Measurements from ENCODE around the gene GKN2.
"Not testable (repeated sequence)": the region's sequence is repeated elsewhere in the genome, so short reads cannot be mapped to it uniquely, and the experiment has no call there.

Gene GKN2

DNA sequence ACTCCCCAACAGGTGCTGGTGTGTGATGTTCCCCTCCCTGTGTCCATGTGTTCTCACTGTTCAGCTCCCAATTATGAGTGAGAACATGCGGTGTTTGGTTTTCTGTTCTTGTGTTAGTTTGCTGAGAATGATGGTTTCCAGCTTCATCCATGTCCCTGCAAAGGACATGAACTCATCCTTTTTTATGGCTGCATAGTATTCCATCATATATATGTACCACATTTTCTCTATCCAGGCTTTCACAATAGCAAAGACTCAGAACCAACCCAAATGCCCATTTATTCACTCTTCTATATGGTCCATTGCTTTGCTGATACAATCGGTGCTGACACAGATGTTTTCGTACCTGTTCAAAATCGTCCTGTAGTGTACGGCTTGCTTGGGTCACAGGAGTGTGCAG lies 2.7 kb upstream of the GKN2 start:
- DNase-seq, result not testable (repeated sequence)

DNA sequence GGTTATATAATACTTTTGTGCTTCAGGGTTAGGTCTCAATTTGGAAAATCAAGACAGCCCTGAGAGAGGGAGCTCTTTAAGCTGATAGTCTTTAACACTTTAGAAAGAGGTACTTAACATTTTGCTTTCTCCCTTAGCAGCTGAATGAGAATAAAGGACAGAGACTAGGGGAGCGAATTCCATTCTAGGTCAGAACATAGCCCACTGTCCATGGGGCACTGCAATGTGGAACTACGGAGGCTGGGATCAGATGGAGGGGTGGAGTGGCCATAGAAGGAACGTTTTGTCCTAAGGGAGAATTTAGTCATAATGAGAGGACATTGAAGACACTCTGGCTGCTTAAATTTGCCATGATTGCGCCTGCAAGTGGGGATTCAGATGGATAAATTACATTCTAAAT lies 794 bp downstream of the GKN2 start:
- DNase-seq, result no peak

GRCh38 chr2:68948710-68949109 lies 4.0 kb downstream of the GKN2 start:
- no peak for DNase-seq

DNA sequence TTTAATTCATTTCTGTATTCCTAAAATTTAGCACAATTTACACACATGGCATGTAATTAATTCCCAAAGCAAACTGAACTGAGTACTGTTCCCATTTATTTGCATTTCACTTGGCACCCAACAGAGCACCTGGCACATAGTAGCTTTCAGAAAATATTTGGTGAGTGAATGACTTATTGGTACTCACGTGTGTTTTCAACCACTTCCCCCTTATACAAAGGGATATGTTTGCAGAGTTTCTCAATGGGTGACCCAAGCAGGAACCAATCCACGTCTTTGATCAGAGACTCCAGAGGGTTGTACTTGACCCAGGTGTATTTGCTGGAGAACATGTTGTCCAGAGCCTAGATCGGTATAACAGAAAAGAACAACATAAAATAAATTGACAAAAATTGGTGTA lies 6.6 kb downstream of the GKN2 start:
- DNase-seq, result no peak

DNA sequence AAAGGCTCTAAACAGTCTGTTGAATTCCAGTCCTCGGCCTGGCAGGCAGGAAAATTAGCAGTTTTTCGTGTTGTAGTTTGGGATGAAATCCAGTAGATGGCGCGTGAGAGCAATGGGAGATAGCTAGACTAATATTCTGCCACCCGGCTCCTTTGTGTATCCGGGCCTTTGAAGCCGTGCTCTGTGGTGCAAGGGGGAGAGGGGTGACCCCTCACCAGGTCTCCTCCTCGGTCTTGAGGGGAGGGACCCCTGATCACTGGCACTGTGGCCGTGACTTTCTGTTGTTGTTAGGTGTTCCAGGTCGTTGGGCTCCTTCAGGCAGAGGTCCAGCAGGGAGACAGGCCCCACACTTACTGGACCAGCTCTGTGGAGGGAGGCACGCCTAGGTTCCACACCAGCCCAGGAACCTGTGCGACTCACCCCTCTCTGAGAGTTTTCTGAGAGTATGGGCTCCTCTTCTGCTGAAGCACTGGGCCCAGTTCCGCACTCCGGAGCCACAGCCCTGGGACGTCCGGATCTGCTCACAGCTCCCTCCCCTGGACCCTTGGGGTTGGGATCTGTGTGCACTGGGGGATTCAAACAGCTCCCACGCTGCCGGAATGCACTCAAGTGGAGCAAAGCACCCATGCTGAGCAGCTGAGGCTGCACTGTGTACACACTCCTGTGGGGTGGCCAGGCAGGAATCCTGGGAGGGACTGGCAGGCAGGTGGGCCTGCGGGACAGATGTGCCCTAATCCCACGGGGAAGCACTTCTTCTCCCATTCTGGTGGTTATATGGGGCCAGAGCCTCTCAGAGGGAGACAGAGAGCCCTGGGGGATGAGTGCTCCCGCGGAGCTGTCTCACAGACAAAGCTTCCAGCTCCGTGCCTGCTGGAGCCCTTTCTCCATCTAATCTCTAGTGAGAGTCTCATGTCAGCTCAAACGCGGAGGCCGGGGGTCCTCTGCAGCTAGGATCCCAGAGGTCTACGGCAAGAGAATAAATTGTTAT lies 8.8 kb downstream of the GKN2 start:
- peak; percentile 45 for DNase-seq

DNA sequence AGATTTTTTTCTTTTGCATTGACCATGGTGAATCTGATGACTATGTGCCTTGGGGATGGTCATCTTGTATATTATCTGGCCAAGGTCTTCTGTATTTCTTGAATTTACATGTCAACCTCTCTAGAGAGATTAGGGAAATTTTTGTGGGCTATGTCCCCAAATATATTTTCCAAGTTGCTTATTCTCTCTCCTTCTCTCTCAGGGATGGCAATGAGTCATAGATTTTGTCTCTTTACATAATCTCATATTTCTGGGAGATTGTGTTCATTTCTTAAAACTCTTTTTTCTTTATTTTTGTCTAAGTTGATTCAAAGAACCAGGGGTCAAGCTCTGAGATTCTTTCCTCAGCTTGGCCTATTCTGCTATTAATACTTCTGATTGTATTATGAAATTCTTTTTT lies 9.9 kb downstream of the GKN2 start:
- DNase-seq, result no peak

DNA sequence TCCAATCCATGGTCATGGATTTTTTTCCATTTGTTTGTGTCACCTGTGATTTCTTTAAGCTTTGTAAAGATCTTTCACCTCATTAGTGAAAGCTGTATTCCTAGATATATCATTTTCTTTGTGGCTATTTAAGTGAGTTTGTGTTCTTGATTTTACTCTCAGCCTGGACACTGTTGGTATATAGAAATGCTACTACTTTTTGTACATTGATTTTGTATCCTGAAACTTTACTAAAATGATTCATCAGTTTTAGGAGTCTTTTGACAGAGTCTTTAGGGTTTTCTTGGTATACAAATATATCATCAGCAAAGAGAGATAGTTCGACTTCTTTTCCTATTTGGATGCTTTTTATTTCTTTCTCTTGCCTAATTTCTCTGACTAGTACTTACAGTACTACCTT lies 12.3 kb downstream of the GKN2 start:
- DNase-seq, result no peak

DNA sequence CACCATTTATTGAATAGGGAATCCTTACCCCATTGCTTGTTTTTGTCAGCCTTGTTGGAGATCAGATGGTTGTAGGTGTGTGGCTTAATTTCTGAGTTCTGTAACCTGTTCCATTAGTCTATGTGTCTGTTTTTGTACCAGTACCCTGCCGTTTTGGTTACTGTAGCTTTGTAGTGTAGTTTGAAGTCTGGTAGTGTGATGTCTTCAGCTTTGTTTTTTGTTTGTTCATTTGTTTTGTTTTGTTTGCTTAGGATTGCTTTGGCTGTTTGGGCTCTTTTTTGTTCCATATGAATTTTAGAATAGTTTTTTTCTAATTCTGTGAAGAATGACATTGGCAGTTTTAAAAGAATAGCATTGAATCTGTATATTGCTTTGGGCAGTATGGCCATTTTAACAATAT lies 12.7 kb downstream of the GKN2 start:
- DNase-seq, result no peak

DNA sequence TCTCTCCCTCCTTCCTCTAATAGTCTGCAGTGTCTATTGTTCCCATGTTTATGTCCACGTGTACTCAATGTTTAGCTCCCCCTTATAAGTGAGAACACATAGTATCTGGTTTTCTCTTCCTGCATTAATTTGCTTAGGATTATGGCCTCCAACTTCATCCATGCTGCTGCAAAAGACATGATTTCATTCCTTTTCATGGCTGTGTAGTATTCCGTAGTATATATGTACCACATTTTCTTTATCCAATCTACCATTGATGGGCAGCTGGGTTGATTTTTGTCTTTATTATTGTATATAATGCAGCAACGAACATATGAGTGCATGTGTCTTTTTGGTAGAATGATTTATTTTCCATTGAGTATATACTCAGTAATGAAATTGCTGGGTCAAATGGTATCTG lies 13.8 kb downstream of the GKN2 start:
- DNase-seq, result no peak

DNA sequence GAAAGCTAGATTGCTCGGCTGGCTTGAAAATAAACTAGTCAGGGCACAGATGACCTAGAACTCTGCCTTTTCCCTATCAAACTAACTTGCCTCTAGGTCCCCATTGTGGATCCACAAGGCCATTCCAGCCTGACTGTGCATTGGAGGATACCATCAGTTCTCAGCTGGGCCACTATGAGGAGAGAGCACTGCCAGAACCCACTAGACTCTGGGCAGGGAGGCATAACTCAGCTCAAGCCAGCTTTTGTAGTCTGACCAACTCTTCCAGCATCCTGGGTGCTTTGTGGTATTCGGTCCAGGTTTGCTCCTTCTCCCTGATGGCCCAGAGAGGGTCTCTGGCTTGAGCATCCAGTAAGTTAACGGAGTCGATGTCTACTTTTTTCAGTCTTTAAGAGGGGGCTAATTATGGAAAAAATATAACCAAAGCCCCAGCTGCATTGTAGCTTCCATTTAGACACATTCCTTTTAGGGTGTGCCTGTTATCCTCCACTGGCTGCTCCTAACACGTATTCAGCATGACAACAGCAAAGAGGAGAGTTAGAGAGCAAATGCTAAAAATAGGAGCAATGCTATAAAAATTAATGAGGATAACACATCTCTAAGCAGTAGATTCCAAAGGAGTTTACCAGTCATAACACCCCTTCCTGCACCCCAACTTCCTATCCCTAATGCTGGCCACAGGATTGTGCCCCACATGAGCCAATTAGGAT lies 15.2 kb downstream of the GKN2 start:
- DNase-seq, result no peak

- DNase-seq, result no peak
Measured at GRCh38 chr2:68936889-68937288, 15.8 kb downstream of the GKN2 start.

- no peak for DNase-seq
Measured at GRCh38 chr2:68936427-68936826, 16.3 kb downstream of the GKN2 start.

DNA sequence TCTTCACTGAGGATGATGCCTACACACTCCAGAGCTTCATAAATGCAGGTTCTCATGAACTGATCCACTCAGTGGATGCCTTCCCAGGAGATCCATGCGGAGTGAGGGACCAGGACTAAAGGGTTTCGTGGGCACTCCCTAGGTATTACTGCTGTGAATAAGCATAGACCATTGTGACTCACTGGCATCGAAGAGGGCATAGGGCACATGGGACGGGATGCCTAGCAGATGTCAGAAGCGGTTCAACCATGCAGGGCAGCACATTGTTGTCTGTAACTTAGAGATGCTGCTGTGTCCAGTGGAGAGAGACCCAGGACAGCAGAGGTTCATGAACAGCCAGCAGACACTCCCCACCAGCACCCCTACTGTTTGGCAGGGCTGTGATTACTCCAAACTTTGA lies 17.2 kb downstream of the GKN2 start:
- DNase-seq, result no peak

- DNase-seq, result no peak
Measured at GRCh38 chr2:68934021-68934420, 18.7 kb downstream of the GKN2 start.

DNA sequence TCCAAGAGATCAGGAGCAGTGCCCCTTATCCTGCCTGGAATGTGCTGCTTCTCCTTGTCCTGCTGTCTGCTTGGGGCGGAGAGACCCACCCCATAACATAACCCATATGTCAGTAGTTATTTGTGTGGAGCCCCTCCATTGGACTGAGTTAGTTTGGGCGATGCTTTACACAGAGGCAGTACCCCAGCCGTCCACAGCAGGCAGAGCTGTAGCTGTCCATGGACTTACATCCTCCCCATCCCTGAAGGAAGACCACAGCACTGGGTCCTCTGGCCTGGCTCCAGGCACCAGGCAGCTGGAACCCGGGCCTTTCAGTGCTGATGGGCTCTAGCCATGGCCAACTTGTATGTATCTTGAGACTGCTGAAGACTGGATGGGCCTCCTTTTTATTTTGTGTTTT lies 20.3 kb downstream of the GKN2 start:
- DNase-seq, result no peak

DNA sequence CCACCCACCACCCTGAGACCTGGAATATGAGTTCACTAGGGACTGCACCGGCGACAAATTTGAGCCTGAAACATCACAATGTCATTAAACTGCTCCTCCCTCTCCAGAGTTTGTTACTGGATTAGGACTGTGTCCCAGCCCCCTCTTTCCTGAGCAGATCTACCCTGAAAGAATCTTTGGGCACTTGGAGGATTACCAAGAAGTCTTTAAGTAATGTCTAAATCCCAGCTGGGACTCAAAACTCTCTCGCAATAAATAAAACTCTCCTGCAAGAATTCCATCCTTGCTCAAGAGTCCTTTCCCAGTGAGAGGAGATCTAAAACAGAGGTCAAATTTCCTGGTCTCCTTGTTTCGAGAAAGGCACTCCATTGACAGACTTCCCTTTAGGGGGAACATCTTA lies 20.9 kb downstream of the GKN2 start:
- DNase-seq, result no peak

DNA sequence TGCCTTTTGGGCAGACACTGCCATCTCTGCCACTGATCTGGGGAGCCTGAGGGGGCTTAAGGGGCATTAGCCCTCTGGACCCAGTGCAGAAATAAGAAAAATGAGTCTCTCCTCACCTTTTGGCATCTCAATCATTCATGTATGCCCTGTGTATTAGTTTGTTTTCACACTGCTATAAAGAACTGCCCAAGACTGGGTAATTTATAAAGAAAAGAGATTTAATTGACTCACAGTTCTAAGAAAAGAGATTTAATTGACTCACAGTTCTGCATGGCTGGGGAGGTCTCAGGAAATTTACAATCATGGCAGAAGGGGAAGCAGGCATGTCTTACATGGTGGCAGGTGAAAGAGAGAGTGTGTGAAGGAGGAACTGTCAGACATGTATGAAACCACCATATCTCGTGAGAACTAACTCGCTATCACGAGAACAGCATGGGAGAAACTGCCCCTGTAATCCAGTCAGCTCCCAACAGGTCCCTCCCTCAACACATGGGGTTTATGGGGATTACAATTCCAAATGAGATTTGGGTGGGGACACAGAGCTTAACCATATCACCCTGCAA lies 21.5 kb downstream of the GKN2 start:
- DNase-seq, result no peak

DNA sequence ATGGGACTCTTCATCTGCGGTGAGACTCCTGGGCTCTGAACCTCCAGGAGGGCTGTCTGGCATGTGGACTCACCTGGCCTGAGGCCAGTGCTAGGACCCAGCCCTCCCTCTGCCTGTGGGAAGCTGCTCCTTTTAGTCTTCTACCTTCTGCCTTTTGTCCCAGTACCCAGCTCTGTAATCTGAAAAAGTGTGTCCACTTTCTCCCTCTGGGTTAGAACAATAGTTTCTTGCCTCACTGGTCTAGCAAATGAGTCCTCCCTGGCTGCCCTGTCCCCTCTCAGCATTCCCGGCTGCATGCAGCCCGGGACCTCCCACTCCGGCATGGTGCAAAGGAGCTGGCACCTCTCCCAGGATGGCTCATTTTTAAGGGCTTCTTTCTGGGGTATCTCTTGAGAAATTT lies 25.9 kb downstream of the GKN2 start:
- DNase-seq, result no peak

DNA sequence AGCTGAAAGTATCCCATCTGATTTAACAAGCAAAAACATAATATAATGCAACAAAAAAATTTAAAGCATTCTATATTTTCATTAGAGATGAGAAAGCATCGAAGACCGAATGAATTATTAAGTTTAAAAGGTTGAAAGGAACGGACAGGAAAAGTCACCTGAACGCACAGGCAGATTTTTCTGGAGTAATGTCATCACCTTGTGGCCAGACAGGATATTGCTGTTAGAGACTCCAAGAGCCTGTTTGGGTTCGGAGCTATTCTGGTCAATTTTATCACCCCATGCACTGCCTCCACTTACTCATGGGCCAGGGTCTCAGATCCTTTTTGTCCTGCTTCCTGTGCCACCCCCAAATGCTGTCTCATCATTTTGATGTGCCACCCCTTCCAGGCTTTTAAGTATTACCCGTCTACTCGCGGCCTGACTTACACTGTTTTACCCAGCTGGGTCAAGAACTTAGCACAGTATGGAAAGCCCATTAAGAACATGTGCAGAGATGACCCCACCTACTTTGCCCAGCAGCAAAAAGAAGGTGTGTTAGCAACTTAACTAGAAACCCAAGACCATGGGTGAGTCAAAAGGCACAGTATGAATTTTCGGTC lies 27.3 kb downstream of the GKN2 start:
- DNase-seq, result peak; percentile 45

- DNase-seq, result no peak
Measured at GRCh38 chr2:68921646-68922045, 31.0 kb downstream of the GKN2 start.

DNA sequence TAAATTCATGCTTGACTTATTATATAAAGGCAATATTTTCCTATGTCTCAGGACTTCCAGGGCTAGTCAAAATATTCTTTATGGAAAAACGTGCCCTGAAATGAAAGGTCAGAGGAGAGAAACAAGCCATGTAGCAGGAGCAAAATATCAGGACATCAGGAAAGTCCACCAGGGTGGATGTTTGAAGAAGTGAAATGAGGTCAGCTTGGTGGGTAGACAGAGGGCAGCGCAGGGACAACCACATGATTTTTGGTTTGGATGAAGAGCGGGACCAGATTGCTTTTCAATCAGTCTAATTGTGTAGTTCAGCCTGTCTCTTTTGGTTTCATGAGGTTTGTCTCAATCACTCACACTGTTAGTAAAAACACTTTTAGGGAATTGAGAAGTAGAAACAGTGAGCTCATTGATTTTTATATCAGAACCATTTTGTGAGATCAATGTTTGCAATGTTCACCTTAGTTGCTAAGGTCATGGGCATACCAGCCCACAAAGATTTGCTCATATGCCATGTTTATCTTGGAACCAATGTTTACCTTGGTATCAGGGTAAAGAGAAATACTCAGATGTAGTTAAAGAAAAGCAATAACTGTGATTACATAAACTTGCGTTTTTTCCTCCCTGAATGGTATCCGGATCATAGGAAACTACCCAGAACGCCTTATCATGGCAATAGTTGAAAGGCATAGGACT lies 32.1 kb downstream of the GKN2 start:
- DNase-seq, result no peak

- DNase-seq, result no peak
Measured at GRCh38 chr2:68918497-68918896, 34.2 kb downstream of the GKN2 start.
